K562 treated with DMSO at 1 percent for 24 hours (cell line): ENCODE data around the gene KLHL5. TPM values are rescaled to one million over a fixed set of nuclear protein-coding genes. Genes with fewer than 3 reads are reported as not detected.

Experiments used
- total RNA-seq: library from RNA; unstranded; fragments of 300-600 nt; gene quantifications from 2 replicates; pipeline ENCODE4 v1.2.3, GENCODE V29; 2022; ENCODE audit warnings: low read depth; ENCODE audit not compliant: insufficient read depth

The KLHL5 gene, protein sequence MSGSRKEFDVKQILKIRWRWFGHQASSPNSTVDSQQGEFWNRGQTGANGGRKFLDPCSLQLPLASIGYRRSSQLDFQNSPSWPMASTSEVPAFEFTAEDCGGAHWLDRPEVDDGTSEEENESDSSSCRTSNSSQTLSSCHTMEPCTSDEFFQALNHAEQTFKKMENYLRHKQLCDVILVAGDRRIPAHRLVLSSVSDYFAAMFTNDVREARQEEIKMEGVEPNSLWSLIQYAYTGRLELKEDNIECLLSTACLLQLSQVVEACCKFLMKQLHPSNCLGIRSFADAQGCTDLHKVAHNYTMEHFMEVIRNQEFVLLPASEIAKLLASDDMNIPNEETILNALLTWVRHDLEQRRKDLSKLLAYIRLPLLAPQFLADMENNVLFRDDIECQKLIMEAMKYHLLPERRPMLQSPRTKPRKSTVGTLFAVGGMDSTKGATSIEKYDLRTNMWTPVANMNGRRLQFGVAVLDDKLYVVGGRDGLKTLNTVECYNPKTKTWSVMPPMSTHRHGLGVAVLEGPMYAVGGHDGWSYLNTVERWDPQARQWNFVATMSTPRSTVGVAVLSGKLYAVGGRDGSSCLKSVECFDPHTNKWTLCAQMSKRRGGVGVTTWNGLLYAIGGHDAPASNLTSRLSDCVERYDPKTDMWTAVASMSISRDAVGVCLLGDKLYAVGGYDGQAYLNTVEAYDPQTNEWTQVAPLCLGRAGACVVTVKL
- total RNA-seq = 32.3 and 37.2 TPM in 2 replicates

DNA sequence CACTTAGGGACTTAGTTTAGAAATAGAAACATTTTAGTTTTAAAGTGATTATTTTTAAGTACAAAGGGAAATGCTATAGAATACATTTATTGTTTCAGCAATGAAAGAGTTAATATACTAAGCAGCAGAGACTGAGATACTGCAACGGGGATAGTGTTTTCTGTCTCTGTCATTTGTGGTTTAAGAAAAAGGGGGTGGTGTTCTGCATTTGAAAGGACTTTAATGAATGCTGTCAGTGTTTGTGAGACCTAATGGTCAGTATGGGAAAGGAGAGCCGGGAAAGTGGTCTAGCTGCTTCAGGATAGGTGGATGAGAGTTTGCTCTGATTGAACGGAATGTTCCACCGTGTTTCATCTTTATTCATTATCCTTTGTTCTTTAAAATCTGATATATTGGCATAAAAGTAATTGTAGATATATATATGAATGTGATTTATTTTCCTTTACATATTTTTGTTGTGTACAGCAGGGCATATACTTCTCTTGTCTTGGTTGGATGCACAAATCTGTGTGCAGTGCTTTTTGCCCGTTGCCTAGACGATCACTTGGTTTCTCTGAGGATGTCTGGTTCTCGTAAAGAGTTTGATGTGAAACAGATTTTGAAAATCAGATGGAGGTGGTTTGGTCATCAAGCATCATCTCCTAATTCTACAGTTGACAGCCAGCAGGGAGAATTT lies at the start of gene KLHL5:
KLHL5 (plus strand) TSS at position 139 of the 676 bp plus-strand sequence; CDS start at position 560, 421 bp downstream.

DNA sequence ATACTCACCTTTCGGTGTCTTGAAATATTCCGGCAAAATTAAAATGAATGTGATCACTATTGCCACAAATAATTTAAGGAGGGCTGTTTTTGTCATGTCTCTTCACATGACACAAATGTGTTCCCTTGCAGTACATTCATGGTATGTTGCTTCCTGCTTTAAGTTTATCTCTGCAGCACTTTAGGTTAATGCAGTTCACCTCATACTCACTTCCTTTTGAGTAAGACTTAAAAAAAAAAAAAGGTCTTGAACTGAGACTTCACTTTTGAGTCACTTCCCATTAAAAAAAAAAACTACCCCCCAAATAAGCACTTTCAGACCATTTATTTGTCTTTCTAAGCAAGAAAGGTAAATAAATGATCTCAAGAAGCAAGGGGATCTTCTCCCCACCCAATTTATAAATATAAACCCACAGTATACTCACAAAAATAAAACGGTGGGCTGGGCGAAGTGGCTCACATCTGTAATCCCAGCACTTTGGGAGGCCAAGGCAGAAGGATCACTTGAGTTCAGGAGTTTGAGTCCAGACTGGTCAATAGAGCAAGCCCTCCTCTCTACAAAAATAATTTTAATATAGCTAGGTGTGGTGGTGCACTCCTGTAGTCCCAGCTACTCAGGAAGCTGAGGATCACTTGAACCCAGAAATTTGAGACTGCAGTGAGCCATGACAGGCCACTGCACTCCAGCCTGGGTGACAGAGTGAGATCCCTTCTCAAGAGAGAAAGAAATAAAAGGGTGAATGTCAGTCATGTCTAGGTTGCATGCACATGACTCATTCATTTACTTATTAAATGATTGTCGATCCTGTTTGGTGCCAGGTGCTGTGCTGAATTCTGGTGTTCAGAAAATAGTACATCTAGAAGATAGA lies 29.6 kb upstream of the KLHL5 start, which contains the start of gene TMEM156:
TMEM156 (minus strand) TSS at position 192 of the 868 bp plus-strand sequence; CDS start at position 96, 96 bp downstream.

Other genes with a start within 250 kb of the KLHL5 start
- gene TLR6, start 205.4 kb upstream of the KLHL5 start, total RNA-seq = 0.56 and 0.66 TPM in 2 replicates
- gene FAM114A1, start 194.4 kb upstream of the KLHL5 start, total RNA-seq = 8.9 and 13.7 TPM in 2 replicates
- gene TMEM156, start 29.8 kb upstream of the KLHL5 start, total RNA-seq = 1.8 and 2.5 TPM in 2 replicates
- 13.7 and 15.0 TPM in 2 replicates for gene WDR19, start 120.3 kb downstream of the KLHL5 start, total RNA-seq